Inferior parietal cortex (tissue), 1 donor: Measurements from ENCODE around the gene MED13.

Experiments used
- DNase-seq: peaks from one replicate; pipeline ENCODE4 v3.0.0-alpha.2; 2016; ENCODE audit errors: extremely low spot score

Gene MED13

GRCh38 chr17:62064791-62065563 is at the start of gene MED13:
TSS of gene MED13 (minus strand) at chr17:62065278. CDS start at chr17:62065205, 73 bp downstream.
- DNase-seq, result peak; percentile 45

GRCh38 chr17:62112229-62112628 is 47.2 kb upstream of the MED13 start:
- no peak for DNase-seq

- DNase-seq, result no peak
Measured at GRCh38 chr17:62111562-62112171, 46.6 kb upstream of the MED13 start.

GRCh38 chr17:62110923-62111484 is 45.9 kb upstream of the MED13 start:
- DNase-seq, result no peak

GRCh38 chr17:62109924-62110323 is 44.8 kb upstream of the MED13 start:
- no peak for DNase-seq

- DNase-seq, result peak; percentile 33
Measured at GRCh38 chr17:62109378-62109902, 44.4 kb upstream of the MED13 start.

- DNase-seq, result no peak
Measured at GRCh38 chr17:62105861-62106260, 40.8 kb upstream of the MED13 start.

GRCh38 chr17:62105357-62105756 is 40.3 kb upstream of the MED13 start:
- no peak for DNase-seq

GRCh38 chr17:62101515-62101914 is 36.4 kb upstream of the MED13 start:
- DNase-seq, result no peak

GRCh38 chr17:62101090-62101489 is 36.0 kb upstream of the MED13 start:
- DNase-seq, result no peak

GRCh38 chr17:62100055-62100454 is 35.0 kb upstream of the MED13 start:
- no peak for DNase-seq

- DNase-seq, result no peak
Measured at GRCh38 chr17:62099532-62099931, 34.5 kb upstream of the MED13 start.

- no peak for DNase-seq
Measured at GRCh38 chr17:62098623-62099231, 33.6 kb upstream of the MED13 start.

GRCh38 chr17:62096401-62096670 is 31.3 kb upstream of the MED13 start:
- no peak for DNase-seq

GRCh38 chr17:62094175-62094574 is 29.1 kb upstream of the MED13 start:
- DNase-seq, result no peak

- DNase-seq, result no peak
Measured at GRCh38 chr17:62093188-62094155, 28.4 kb upstream of the MED13 start.

- no peak for DNase-seq
Measured at GRCh38 chr17:62092784-62093183, 27.7 kb upstream of the MED13 start.

GRCh38 chr17:62091804-62092203 is 26.7 kb upstream of the MED13 start:
- DNase-seq, result no peak

GRCh38 chr17:62090868-62091267 is 25.8 kb upstream of the MED13 start:
- no peak for DNase-seq

- DNase-seq, result no peak
Measured at GRCh38 chr17:62090021-62090824, 25.1 kb upstream of the MED13 start.

GRCh38 chr17:62089334-62089733 is 24.3 kb upstream of the MED13 start:
- DNase-seq, result no peak
